Pons (tissue), 1 donor: Measurements from ENCODE around the gene SUV39H2.
"Not testable (repeated sequence)": the region's sequence is repeated elsewhere in the genome, so short reads cannot be mapped to it uniquely, and the experiment has no call there.

Experiments
- DNase-seq: peaks from one replicate; pipeline ENCODE4 v3.0.0-alpha.2; 2016; ENCODE audit warnings: low spot score

SUV39H2 gene

DNA sequence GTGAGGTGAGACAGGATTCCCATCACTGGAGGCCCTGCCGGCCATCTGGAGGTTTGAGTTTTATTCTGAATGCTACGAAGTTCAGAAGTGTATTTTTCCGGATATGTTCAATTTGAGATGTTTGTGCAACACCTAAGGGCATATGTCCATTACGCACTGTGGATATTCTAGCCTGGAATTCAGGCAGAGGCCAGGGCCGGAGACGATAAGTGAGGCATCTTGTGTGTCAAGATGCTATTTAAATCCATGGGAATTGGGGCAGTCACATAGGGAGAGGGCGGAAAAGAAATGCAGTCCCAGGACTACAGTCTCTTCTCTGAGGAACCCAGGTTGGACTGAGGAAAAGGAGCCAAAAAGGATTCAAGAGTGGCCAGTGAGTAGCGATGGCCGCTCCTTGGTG is 1.9 kb upstream of the SUV39H2 start:
- DNase-seq: no peak

DNA sequence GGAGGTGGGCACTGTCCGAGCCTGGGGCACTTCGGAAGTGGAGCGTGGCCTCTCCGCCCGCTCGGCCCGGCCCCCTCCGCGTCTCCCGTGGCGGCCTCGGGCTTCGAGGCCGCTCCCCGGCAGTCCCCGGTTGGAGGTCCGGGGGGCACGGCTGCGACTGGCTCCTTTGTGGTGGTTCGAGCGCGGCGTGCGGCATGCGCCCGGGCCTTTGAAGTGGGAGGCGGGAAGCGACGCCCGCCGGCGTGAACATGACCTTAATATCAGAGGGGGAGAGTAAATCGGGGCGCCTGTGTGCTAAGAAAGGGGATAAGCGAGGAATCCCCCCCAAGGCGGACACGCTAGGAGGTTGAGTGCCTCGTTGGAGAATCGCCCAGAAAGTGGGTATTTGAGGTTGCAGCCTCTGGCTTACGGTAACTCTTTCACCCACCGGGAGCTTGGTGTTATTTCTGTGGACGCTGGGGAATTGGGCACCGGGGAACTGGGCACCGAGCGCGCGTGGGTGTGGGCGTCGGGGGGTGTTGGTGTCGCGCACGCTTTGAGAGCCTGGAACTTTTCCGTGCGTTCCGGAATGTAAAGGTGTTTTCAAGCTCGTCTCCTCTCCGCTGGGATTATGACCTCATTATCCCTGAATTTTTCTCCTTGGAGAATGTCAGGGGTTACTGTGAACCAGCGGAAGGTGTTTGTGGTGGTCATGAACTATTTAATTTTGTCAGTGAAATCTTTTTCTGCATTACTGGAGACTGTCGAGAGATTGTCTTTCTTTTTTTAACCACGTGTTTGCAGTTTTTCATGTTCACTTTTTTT is 660 bp downstream of the SUV39H2 start:
- no peak for DNase-seq

DNA sequence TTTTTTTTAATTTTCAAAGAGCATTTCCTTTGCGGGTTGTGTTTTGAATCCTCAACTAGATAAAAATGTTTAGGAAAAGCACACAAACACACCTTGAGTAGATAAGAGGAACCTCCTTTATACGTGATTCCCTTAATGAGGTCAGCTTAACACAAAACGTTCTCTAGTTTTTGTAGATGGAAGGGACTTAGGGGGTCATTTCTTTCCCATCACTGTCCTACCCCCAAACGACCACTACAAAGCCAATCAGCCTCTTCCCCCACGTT is 1.2 kb downstream of the SUV39H2 start:
- DNase-seq: no peak

DNA sequence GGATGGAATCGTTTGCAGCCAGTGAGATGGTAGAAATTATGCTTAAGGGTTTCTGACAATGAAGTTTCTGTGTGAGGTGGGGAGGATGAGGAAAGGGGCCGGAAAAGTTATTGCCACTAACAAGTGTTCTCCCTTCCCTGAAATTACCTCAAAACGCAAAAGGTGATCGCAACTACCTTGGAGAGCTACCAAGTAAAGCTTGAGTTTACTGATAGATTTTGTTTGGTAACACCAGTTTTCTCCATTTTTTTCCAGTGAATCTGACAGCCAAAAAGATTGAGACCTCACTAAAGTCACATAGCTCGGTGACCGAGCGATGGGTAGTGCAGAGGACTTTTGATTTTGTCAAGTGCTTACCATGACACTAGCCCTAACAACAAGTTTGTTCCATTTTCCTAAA is 1.6 kb downstream of the SUV39H2 start:
- no peak for DNase-seq

DNA sequence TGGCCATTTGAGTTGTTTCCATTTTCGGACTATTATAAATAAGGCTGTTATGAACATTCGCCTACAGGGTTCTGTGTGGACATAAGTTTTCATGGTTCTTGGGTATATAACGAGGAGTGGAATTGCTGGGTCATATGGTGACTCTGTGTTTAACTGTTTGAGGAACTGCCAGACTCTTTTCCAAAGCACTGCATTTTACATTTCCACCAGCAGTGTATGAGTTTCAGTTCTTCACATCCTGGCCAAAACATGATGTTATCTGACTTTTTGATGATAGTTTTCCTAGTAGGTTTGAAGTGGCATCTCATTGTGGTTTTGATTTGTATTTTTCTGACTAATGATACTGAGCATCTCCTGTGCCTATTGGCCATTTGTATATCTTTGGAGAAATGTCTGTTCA is 5.4 kb downstream of the SUV39H2 start:
- no peak for DNase-seq

DNA sequence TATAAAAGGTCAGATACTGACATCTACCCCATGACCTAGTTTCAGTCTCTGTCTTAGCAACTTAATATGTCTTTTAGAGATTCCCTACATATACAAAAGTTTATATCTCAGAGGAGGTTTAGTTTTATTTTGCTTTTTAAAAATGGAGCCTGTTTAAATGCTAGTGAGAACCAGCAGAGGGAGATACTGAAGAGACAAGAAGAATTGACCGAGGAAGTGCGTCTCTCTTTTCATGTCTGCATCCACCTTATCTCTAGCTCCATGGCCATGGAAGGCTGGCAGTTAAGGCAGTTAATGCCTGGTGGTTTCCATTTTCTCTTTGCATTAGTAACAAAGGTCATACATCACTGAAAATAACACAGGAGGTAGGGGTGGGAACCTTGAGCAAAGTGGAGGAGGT is 10.7 kb downstream of the SUV39H2 start:
- DNase-seq: no peak

DNA sequence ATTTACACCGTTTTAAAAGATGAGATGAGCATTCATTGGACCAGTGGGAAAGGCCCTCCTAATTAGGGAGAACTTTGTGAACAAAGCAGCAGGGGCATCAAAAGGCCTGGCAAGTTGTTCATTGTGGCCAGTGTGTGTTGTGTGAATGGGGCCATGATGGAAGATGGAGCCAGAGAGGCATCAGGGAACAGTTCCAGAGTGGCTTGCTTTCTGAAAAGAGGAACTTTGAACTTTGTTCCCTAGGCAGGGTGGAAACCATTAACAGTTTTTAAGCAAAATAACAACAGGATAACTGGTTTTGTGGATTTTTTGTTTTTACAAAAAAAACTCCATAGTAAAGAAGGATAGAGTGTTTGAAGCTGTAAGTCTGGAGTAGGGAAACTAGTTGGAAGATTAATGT is 12.5 kb downstream of the SUV39H2 start:
- no peak for DNase-seq

DNA sequence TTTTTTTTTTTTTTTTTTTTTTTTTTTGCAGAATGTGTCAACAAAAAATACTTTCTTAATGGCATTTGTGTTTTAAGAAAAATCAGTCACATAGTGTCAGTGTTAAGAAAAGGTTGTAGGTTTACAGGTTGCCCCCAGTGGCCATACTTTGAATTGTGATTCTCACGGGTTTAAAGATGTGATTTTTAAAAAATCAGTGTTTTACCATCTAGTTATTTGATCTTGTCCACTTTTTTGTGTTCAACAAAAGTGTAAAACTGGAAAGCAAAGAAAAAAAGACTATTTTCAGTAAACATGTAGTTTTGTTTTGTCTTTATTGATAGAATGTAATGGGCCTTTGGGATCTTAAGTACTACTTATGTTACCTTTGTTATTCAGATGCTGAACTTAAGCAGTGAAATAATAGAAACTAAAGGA is 25.7 kb downstream of the SUV39H2 start:
- no peak for DNase-seq

DNA sequence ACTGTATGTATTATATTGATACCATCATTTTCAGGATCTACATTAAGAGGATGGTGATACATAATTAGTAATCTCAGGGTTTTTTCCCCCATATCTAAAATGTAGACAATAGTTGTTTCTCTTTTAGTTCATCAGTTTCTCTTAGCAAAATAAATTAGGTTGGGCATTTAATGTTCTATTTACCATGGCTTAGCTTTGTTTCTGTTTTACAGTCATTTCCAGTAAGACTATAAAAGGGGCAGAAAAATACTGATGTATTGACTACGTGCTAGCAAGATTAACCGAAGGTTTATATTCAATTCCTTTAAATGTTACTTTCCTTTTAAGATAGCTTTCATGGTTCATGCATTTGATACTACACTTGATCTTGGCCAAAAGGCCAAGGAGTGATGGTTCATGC is 26.2 kb downstream of the SUV39H2 start:
- no peak for DNase-seq

DNA sequence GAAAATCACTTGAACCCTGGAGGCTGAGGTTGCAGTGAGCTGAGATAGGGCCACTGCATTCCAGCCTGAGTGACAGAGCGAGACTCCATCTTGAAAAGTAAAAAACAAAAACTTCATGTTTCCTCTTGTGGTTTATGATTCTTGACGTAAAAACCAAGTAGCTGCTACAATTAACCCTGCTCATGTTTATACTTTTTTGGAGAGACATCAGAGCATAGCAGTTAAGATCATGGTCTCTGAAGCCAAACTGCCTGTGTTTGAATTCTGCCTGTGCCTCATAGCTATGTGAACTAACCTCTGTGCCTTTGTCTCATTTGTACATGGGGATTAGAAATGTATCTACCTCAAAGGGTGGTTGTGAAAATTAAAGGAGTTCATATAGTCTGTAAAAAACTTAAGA is 27.2 kb downstream of the SUV39H2 start:
- no peak for DNase-seq

DNA sequence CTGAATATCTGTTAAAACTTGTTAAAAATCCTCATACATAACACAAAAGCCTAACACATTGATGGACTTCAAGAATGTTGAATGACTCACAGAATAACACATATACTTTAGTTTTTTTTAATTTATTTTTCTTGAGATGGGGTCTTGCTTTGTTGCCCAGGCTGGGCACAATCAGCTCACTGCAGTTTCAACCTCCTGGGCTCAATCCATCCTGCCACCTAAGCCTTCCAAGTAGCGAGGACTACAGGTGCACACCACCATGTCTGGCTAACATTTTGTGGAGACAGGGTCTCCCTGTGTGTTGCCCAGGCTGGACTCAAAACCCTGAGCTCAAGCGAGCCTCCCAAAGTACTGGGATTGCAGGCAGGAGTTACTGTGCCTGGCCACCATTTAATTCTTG is 28.1 kb downstream of the SUV39H2 start:
- DNase-seq: no peak

DNA sequence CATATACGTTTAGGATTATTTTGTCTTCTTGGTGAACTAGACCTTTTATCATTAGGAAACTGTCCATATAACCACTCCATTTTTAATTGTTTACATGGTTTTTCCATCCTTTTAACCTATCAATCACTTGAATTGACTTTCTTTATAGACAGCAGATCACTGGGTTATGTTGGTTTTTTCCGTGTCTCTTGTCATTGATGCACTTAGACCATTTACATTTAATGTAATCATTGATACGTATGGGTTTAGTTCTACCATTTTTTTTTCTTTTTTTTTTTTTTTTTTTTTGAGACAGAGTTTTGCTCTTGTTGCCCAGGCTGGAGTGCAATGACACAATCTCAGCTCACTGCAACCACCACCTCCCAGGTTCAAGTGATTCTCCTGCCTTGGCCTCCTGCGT is 28.9 kb downstream of the SUV39H2 start:
- not testable (repeated sequence) for DNase-seq

DNA sequence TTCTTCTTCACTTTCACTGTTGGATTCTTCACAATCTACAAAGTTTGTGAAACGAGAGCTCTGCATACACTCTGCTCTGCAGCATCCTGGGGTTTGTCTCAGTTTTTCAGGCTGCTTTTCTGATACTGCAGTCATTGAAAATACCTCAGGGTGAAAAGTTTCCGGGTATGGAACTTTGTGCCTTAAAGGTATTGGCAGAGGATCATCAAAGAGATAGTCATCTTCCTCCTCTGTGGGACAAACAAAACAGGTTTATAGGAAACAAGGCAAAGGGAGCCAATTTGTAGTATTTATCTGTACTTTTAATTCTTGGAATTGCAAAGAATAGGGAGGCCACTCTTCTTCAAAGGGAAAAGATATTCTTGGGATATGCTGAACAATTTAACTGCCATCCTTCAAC is 30.4 kb downstream of the SUV39H2 start:
- no peak for DNase-seq

DNA sequence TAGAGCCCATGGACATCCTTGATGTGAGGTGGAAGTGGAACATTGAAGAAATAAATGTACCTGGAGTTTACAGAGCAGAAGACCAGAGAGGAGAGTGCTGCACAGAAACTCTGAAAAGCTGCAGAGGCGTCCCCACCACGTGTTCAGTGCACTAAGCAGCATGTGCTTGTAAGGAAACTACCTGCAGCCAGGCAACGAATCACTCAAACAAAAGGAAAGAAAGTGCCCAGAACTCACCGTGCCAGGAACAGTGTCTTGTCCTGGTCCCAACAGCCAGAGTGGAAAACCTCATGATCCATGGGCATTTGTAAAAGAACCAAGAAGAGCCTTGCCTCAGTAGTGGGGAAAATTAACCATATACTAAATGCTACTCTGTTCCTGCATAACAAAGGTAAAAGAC is 32.3 kb downstream of the SUV39H2 start:
- DNase-seq: no peak

DNA sequence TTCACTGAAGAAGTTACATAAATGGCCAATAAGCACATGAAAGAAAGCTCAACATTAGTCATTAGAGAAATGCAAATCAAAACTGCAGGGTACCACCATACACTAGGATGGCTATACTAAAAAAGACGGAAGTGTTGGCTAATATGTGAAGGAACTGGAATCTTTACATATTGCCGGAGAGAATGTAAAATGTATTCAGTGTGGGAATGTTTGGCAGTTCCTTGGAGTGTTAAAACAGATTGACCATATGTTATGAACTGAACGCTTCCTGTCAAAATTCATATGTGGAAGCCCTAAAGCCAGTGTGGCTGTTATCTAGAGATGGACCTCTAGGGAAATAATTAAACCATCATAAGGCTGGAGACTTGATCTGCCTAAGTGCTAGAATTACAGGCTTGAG is 33.1 kb downstream of the SUV39H2 start:
- no peak for DNase-seq

DNA sequence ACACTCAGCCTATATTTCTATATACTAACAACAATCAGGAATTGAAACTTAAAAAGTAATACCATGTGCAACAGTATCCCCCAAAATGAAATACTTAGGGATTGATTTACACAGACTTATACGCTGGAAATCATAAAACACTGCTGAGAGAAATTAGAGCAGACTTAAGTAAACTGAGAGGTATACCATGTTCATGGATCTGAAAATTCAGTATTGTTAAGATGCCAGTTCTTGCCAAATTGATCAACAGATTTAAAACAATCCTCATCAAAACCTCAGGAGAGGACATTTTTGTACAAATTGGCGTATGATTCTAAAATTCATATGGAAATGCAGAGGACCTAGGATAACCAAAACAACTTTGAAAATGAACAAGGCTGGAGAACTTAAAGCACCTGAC is 37.9 kb downstream of the SUV39H2 start:
- DNase-seq: no peak

DNA sequence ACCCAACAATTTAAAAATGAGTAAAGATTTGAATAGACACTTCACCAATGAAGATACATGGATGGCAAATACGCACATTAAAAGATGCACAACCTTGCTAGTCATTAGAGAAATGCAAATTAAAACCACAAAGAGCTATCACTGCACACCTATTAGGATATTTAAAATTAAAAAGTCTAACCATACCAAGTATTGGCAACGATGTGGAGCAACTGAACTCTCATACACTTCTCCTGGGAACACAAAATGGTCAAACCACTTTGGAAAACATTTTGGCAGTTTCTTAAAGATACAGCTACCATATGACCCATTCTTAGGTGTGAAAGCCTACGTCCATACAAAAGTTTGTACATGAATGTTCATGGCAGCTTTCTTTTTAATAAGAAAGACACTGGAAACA is 39.2 kb downstream of the SUV39H2 start:
- no peak for DNase-seq

DNA sequence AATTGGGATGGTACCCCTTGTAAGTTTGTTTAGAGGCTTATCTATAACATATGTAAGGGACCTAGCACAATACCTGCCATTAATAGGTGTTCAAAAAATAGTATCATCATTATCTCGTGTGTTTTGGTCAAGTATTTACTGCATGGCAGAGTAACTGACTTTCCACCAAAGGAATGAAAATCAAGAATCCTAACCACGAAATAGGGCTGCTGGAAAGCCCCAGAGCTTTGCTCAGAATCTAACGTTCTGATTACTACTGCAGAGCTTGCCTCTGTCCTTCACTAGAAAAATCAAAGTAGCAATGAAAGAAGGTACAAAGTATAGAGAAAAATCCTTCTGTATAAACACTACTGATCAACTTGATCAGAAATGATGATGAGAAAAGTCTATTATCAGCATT is 40.3 kb downstream of the SUV39H2 start:
- no peak for DNase-seq

DNA sequence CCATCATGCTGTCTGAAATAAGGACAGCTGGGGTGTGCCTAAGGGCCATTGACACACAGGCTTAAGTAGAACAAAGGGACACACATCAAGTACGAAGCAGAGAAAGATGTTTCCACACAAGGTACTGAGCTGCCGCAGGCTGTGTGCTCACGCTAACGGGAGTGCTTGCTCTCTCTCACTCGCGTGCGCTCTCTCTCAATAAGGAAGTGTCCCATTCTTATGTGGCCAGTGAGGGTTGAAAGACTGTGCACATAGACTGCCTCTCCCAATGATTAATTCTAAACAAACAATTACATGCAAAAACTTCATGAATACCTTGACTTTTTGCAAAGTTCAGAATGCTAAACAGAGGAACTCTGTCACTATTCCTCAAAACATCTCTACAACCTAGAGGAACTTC is 45.3 kb downstream of the SUV39H2 start:
- DNase-seq: no peak

DNA sequence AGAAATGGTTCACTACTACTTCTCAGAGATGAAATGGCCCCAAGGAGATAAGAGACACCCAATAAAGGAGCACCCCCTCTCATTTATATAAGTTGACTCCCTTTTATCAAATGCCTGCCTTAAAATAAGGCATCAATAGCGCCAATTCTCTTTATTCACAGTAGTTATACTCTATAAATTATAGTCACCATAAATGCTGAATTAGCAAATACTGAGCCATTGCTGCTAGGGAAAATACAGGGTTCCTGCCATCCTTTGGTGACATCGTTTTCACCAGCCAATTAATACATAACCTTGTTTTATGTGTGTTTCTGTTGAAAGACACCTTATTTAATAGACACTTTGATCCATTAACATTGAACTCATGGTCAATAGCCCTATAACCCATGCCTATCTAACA is 46.6 kb downstream of the SUV39H2 start:
- DNase-seq: no peak

DNA sequence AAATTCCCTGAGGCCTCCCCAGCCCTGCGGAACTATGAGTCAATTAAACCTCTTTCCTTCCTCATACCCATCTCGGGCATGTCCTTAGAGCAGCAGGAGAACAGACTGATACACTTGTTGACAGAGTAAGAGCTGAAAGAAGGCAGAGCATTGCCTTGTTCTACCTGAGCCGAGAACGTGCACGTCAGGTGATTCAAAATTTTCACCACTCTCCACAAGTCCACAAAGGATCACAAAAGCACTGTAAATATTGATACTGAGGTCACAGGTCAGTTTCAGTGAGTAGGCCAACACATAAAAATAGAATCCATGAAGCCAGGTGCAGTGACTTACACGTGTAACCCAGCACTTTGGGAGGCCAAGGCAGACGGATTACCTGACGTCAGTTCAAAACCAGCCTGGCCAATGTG is 47.4 kb downstream of the SUV39H2 start:
- DNase-seq: no peak

DNA sequence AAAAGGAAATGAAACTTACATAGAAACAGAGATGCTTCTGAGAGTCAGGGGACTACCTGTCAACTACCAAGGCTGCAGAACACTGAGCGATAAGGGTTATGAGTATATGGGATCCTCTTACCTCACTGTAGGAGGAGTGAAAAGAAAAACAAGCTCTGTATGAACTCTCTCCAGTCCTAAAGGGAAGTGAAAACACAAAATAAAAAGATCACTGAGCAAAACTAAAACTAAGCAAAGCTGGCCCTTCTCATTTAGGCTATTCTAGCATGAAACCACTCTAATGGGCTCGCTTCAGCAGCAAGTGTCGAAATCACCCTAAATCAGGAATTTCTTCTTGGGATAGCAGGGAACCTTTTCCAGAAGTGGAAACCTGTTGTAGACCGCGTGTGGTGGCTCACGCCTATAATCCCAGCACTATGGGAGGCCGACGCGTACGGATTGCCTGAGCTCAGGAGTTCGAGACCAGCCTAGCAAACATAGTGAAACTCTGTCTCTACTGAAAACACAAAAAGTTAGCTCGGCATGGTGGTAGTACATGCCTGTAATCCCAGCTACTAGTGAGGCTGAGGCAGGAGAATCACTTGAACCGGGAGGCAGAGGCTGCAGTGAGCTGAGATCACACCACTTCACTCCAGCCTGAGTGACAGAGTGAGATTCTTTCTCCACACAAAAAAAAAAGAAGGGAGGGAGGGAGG is 48.2 kb downstream of the SUV39H2 start:
- peak; percentile 17 for DNase-seq

DNA sequence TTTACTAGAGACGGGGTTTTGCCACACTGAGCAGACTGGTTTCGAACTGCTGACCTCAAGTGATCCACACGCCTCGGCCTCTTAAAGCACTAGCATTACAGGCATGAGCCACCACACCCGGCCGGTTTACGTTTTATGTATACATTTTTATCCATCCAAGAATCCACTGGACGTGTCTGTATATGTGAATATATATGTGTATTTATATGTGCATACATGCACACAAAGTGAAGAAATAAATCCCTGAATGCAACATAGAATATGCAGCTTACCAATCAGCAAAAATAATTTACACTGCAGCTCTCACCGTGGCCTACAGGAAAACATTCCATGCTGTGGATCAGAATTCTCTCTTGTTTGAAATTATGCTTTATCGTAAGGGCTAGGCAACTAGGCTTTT is 51.9 kb downstream of the SUV39H2 start:
- DNase-seq: no peak

DNA sequence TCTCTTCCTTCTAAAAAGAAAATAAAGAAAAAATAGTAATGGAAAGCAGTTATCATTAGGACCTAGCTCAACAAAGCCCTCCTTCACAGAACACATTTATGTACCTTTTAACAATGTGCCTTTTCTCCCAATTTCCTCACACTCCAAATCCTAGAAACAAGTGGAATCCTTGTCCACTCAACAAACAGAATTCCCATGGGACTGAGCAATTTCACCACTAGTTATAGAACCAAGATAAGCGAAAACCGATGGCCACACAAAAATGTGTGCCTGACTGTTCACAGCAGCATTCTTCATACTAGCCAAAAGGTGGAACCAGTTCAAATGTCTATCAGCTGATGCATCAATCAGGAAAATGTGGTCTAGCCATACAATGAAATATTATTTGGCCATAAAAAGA is 57.9 kb downstream of the SUV39H2 start:
- no peak for DNase-seq
